Thymus (tissue), 11 donors: ENCODE data around the gene DPYD. TPM values are rescaled to one million over a fixed set of nuclear protein-coding genes. Genes with fewer than 3 reads are reported as not detected.

ENCODE experiments used
- DNase-seq, 9 donors: peaks; one replicate each; pipeline ENCODE4 v3.0.0-alpha.2; 2013; ENCODE audit warnings: low spot score in 9 of 9, low read depth in 6 of 9, missing footprints in 1 of 9
- H3K27ac ChIP-seq, 2 donors: one replicate each; pipeline ENCODE4 v1.5.1; 2013; ENCODE audit warnings: control low read depth in 1 of 2, low read depth in 1 of 2, low read length in 1 of 2, mild to moderate bottlenecking in 1 of 2, moderate library complexity in 1 of 2
- H3K27me3 ChIP-seq, 2 donors: one replicate each; pipeline ENCODE4 v1.5.1; 2013; ENCODE audit warnings: low read length in 1 of 2; ENCODE audit not compliant: control insufficient read depth in 2 of 2, insufficient read depth in 1 of 2
- H3K36me3 ChIP-seq, 2 donors: one replicate each; pipeline ENCODE4 v1.5.1; 2013; ENCODE audit warnings: low read length in 1 of 2, mild to moderate bottlenecking in 1 of 2, moderate library complexity in 1 of 2; ENCODE audit not compliant: control insufficient read depth in 2 of 2, insufficient read depth in 2 of 2
- H3K4me1 ChIP-seq, 2 donors: one replicate each; pipeline ENCODE4 v1.5.1; 2013; ENCODE audit warnings: low read length in 2 of 2; ENCODE audit not compliant: control insufficient read depth in 2 of 2, insufficient read depth in 2 of 2
- H3K4me3 ChIP-seq, 2 donors: one replicate each; pipeline ENCODE4 v1.5.1; 2013; ENCODE audit warnings: low read length in 2 of 2, control low read depth in 1 of 2, mild to moderate bottlenecking in 1 of 2
- H3K9me3 ChIP-seq, 2 donors: one replicate each; pipeline ENCODE4 v1.5.1; 2013; ENCODE audit warnings: low read length in 1 of 2, mild to moderate bottlenecking in 1 of 2; ENCODE audit not compliant: control insufficient read depth in 2 of 2, insufficient read depth in 1 of 2
- WGBS: extraction: QIAGEN DNeasy Blood & Tissue Kit; methylation state at CpG from one replicate; pipeline ENCODE4 v1.1.7; 2013; 5-methylcytosine and 5-hydroxymethylcytosine counted together
- polyA plus RNA-seq: library from polyadenylated mRNA; stranded (reverse); fragments of 200-250 nt; gene quantifications from one replicate; pipeline ENCODE4 v1.2.3, GENCODE V29; 2013
- total RNA-seq: library from RNA; stranded (reverse); fragments of 120-200 nt; gene quantifications from one replicate; pipeline ENCODE4 v1.2.4, GENCODE V29; 2013
- donor health status: healthy.

Gene DPYD
- total and polyA plus RNA-seq, 2 donors: 13.1 to 29.4 TPM

DNA sequence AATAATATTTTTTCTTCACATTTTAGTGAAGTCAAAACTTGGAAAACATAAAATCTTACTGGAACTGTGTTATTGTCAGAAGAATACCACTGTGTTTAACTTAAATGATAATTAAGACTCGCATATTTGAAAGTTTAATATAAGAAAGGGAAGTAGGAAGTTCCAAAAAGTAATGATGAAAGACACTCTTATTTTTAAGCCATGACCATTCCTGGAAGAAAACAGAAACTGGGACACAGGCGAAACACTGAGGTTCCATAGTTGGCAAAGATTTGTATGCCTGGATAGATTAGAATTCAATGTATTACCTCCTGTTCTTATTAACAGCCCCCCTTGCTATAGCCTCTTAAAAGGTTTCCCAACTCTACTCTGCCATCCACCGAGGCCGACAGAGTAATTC is 271.2 kb downstream of the DPYD start:
- Histone ChIP-seq H3K4me3 (no peak overlapping the region), H3K36me3 (no peaks in the 10 kb centered on the region), H3K27me3 (no peaks in the 10 kb centered on the region), H3K4me1 (no peaks in the 10 kb centered on the region), H3K27ac (no peak overlapping the region), H3K9me3 (no peaks in the 10 kb centered on the region)
- DNase-seq: no peak
- WGBS: 98% methylated on average over 4 of the region's 4 CpGs

DNA sequence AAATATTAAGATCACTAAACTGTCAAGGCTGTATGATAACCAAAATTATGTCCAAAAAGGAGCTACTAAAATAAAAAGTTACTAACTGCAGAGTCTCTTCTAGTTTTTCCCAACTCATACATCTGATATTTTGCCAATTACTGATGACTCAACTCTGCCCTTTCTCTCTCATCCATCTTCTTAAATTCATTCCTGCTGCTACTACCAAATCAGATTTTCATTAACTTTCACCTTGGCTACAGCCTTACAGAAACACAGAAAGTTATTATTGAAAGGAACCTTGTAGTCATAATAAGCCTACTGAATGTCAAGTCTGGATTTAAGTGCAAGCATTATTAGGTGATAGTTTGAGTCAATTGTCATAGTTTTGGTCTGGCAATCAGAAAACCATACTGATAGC is 273.1 kb downstream of the DPYD start:
- DNase-seq: no peak
- no peaks in the 10 kb centered on the region for H3K36me3 ChIP-seq
- no peaks in the 10 kb centered on the region for H3K27me3 ChIP-seq
- no peaks in the 10 kb centered on the region for H3K9me3 ChIP-seq
- H3K4me1 ChIP-seq: no peaks in the 10 kb centered on the region
- H3K27ac ChIP-seq: no peak overlapping the region
- no peak overlapping the region for H3K4me3 ChIP-seq

DNA sequence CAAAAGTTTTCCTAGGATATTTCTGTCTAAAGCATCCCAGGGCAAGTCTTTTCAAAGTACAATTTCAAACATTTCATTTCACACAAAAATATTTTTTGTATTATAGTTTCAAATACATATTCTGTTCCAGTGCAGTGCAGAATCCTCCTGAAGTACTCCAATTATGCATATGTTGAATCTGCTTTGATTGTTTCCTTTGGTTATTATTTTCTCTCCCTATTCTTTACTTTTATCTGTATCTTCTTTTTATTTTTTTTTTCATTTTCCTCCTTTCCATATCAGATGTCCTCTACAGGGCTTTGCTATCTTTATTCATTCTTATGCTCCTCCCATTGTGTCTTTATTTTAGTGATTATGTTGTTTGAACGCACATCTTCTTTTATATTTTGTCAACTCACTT is 274.8 kb downstream of the DPYD start:
- Histone ChIP-seq H3K4me1 (no peaks in the 10 kb centered on the region), H3K36me3 (no peaks in the 10 kb centered on the region), H3K27me3 (no peaks in the 10 kb centered on the region), H3K9me3 (no peaks in the 10 kb centered on the region), H3K27ac (no peak overlapping the region), H3K4me3 (no peak overlapping the region)
- no peak for DNase-seq
- 98% methylated on average over 1 of the region's 1 CpG for WGBS

DNA sequence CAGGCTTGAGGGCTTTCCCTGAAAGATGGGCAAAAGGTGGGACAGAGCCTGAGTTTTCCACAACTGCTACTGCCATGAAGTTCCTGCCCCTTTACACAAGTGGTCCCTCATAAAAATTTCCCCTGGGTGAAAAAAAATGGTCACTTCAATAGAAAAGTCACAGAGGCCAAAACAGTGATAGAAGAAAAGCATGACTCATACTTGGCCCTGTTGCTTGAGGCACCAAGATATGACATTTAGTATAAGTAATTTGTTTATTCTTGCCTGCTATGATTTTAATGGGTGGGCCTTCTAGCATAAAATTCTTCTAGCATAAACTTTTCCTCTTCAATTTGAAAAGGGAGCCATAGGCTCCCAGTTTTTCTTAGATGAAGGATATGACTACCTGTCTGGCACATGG is 280.2 kb downstream of the DPYD start:
- Histone ChIP-seq H3K36me3 (no peaks in the 10 kb centered on the region), H3K4me3 (no peak overlapping the region)
- no peak for DNase-seq

DNA sequence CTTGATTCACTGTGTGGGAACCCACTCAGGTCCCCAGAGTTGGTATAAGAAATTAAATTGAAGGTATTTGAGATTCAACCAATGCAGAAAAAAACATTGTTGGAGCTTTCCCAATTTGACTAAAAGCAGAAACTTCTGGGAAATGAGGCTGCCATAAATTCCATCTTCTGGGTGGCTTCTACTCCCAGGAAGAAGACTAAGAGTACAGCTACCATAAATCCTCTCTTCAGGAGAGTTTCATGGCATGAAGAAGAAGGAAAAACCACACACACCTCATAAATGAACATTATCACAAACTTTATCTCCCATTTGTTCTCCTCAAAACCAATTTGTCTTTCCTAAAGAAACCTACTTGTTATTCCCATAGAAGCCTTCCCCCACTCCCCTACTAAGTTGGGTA is 283.9 kb downstream of the DPYD start:
- Histone ChIP-seq H3K9me3 (no peaks in the 10 kb centered on the region), H3K36me3 (no peaks in the 10 kb centered on the region), H3K4me1 (no peaks in the 10 kb centered on the region), H3K27me3 (no peaks in the 10 kb centered on the region), H3K27ac (no peak overlapping the region), H3K4me3 (no peak overlapping the region)
- DNase-seq: no peak

More for the DNA sequence above, 280.2 kb downstream of the DPYD start:
- Histone ChIP-seq H3K9me3 (no peaks in the 10 kb centered on the region), H3K4me1 (no peaks in the 10 kb centered on the region), H3K27ac (no peak overlapping the region), H3K27me3 (no peaks in the 10 kb centered on the region)

DNA sequence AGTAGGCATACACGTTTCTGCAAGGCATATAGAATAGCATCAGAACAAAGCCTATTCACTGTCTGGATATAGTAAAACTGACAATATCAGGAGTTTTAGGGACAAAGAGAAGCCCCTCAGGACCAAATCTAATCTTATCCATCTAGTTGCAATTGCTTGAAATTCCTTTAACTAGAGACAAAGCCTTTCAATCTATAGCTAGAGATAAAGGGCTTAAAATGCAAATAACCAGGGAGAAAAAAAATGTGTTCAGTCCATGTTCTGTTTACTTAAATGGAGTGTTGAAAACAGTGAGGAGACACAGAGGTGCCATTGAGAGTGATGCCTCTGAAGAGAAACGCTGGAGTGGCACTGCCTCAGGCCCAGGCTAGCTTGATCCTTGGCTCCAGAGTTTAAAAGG is 286.1 kb downstream of the DPYD start:
- Histone ChIP-seq H3K4me1 (no peaks in the 10 kb centered on the region), H3K36me3 (no peaks in the 10 kb centered on the region), H3K27ac (no peak overlapping the region), H3K4me3 (no peak overlapping the region), H3K9me3 (no peaks in the 10 kb centered on the region), H3K27me3 (no peaks in the 10 kb centered on the region)
- DNase-seq: no peak
- WGBS: 95% methylated on average over 2 of the region's 2 CpGs

DNA sequence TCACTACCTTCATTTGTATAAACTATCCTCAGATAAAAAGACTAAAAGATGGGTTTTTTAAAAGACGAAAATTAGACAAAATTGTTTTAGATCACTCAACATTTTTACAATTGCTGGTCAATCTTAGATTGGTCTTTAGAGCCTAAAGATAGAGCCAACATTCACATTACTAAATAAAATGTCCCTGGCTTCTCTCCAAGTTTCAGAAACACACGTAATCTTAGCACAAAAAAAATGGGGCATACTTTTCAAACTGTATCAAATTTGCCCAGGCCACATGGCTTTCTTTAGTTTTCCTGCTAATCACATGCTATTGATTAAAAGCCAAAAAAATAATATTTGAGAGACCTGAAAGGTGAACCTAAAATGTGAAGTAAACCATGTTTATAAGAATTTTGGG is 288.1 kb downstream of the DPYD start:
- Histone ChIP-seq H3K4me1 (no peaks in the 10 kb centered on the region), H3K36me3 (no peaks in the 10 kb centered on the region), H3K27me3 (no peaks in the 10 kb centered on the region), H3K9me3 (no peaks in the 10 kb centered on the region), H3K4me3 (no peak overlapping the region), H3K27ac (no peak overlapping the region)
- WGBS: 94% methylated on average over 2 of the region's 2 CpGs
- no peak for DNase-seq

DNA sequence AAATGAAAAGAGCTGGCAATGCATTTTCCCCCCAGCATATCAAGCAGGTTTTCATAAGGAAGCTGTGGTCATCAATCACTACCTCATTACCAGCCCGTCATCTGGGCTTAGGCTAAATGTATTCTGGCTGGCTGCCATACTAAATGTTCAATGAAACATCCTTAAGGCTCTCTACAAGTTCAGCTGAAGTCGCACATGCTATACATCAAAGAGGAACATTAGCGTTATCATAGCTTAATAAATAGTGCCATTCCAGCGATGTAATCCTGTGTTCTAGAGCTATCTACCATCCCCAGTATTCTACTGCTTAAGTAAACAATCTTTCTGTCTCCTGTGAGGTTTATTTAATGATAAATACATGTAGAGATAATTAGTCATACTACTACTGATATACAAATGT is 288.8 kb downstream of the DPYD start:
- Histone ChIP-seq H3K27me3 (no peaks in the 10 kb centered on the region), H3K9me3 (no peaks in the 10 kb centered on the region), H3K27ac (no peak overlapping the region), H3K36me3 (no peaks in the 10 kb centered on the region), H3K4me3 (no peak overlapping the region), H3K4me1 (no peaks in the 10 kb centered on the region)
- no peak for DNase-seq
- WGBS: 85% methylated on average over 4 of the region's 4 CpGs

DNA sequence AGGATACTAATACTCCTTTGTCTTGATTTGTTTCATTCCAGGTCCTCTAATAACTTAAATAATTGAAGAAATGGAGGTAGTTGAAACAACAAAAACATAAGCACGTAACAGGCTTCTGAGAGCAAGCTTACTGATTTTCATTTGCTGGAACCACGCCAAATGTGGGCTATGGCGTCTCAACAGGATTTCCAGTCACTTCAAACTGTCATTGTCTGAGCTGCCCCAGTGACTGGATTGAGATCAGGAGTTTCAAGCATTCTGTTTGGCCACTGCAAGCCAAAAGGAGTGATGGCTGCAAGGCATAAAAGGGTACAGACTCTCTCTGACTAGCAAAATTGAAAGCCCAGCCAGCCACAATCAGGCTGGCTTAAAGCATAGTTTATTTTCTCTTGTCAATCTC is 289.9 kb downstream of the DPYD start:
- DNase-seq: peak in 1 of 9 donors; percentile 5
- no peaks in the 10 kb centered on the region for H3K36me3 ChIP-seq
- H3K27ac ChIP-seq: no peak overlapping the region
- no peaks in the 10 kb centered on the region for H3K4me1 ChIP-seq
- H3K9me3 ChIP-seq: no peaks in the 10 kb centered on the region
- no peak overlapping the region for H3K4me3 ChIP-seq
- WGBS: 72% methylated on average over 3 of the region's 3 CpGs
- H3K27me3 ChIP-seq: no peaks in the 10 kb centered on the region

DNA sequence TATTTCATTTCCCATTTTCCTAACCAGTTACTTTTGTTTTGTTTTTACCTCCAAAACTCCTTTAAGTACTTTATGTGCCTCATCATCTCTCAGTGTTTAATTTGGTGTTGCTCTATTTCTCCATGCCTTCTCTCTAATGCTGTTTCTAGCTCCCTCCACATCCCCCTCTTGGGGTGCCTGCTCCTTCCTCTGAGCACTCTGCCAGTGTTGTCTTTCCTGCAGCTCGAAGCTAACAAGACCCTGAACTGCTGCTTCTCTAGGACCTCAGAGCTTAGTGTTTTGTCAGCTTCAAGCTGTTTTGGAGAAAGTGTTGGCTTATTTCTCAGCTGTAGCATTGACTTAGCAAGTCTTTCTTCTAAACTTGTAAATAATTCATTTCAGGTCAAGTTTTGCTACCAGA is 290.6 kb downstream of the DPYD start:
- DNase-seq: no peak
- 88% methylated on average over 1 of the region's 1 CpG for WGBS
- H3K4me1 ChIP-seq: no peaks in the 10 kb centered on the region
- H3K36me3 ChIP-seq: no peaks in the 10 kb centered on the region
- H3K27ac ChIP-seq: no peak overlapping the region
- no peaks in the 10 kb centered on the region for H3K27me3 ChIP-seq
- H3K9me3 ChIP-seq: no peaks in the 10 kb centered on the region
- H3K4me3 ChIP-seq: no peak overlapping the region
